Measurements from ENCODE around the gene SVIL. TPM values are rescaled to one million over a fixed set of nuclear protein-coding genes. Genes with fewer than 3 reads are reported as not detected.
"Not testable (repeated sequence)": the region's sequence is repeated elsewhere in the genome, so short reads cannot be mapped to it uniquely, and the experiment has no call there.

Gene SVIL
- total and polyA plus RNA-seq, 4 donors = 3.1 to 26.0 (median 9.4) TPM

DNA sequence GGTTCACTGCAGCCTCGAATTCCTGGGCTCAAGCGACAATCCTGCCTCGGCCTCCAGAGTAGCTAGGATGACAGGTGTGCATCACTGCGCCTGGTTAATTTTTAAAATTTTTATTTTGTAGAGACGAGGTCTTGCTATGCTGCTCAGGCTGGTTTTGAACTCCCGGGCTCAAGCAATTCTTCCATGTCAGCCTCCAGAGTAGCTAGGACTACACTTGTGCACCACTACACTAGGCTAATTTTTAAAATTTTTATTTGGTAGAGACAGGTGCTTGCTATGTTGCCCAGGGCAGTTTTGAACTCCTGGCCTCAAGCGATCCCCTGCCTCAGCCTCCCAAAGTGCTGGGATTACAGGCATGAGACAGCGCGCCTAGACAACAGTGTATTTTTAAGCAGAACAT, 120.5 kb downstream of the SVIL start:
- H3K36me3 ChIP-seq (ENCODE audit: control insufficient read depth in 4 of 4, insufficient read depth in 3 of 4, low read depth in 1 of 4, low read length in 3 of 4) = peaks cover 0 to 16% (median 6%) of the 10 kb centered on the region in 4 donors
- H3K27me3 ChIP-seq (ENCODE audit: control insufficient read depth in 4 of 4, insufficient read depth in 4 of 4, low read length in 3 of 4) = no peaks in the 10 kb centered on the region
- H3K27ac ChIP-seq (ENCODE audit: low read depth in 1 of 2, low read length in 2 of 2) = no peak overlapping the region

DNA sequence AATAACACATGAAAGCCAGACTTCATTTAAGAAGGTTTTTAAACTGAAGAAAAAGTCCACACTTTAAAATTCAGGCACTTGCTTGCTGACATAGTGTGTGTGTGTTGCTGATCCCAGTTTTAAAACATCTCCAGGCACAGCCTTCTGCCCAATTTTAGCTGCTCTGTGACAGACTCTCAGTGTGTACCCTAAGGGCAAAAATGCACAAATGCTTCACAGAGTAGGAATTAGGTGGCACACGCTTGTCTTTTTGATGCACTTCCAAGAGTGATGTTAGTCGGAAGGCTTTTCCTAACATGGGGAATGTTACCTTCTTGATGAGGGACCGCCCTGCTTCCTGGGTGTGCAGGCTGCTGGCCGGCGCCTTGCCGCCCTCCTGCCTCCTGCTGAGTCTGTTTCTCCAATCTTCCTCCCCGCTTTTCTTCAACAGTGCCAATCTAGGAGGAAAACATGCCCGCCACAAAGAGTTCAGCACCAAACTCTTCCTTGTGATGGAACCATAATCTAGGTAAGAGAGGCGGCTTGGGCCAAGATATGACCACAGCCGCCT, 122.3 kb downstream of the SVIL start:
- Histone ChIP-seq H3K27ac (ENCODE audit: low read depth in 1 of 2, low read length in 2 of 2) (no peak overlapping the region), H3K9ac (ENCODE audit: low read depth in 1 of 2, low read length in 2 of 2) (no peak overlapping the region), H3K4me1 (ENCODE audit: control insufficient read depth in 4 of 4, insufficient read depth in 4 of 4, low read length in 3 of 4) (no peaks in the 10 kb centered on the region), H3K4me3 (ENCODE audit: low read depth in 1 of 3, low read length in 3 of 3) (no peak overlapping the region), H3K27me3 (ENCODE audit: control insufficient read depth in 4 of 4, insufficient read depth in 4 of 4, low read length in 3 of 4) (no peaks in the 10 kb centered on the region), H3K36me3 (ENCODE audit: control insufficient read depth in 4 of 4, insufficient read depth in 3 of 4, low read depth in 1 of 4, low read length in 3 of 4) (peaks cover 0 to 10% (median 5%) of the 10 kb centered on the region in 4 donors), H3K9me3 (ENCODE audit: control insufficient read depth in 4 of 4, low read length in 3 of 4) (no peaks in the 10 kb centered on the region)
- TF ChIP-seq YY1 (IDR thresholded peaks at IDR 0.05) = no peak
- TF ChIP-seq, protein P1, sequence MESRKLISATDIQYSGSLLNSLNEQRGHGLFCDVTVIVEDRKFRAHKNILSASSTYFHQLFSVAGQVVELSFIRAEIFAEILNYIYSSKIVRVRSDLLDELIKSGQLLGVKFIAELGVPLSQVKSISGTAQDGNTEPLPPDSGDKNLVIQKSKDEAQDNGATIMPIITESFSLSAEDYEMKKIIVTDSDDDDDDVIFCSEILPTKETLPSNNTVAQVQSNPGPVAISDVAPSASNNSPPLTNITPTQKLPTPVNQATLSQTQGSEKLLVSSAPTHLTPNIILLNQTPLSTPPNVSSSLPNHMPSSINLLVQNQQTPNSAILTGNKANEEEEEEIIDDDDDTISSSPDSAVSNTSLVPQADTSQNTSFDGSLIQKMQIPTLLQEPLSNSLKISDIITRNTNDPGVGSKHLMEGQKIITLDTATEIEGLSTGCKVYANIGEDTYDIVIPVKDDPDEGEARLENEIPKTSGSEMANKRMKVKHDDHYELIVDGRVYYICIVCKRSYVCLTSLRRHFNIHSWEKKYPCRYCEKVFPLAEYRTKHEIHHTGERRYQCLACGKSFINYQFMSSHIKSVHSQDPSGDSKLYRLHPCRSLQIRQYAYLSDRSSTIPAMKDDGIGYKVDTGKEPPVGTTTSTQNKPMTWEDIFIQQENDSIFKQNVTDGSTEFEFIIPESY (IDR thresholded peaks at IDR 0.05) = no peak
- TF ChIP-seq TAF1 (conservative IDR thresholded peaks at IDR 0.05) = no peak
- no peak for TF ChIP-seq GABPA (IDR thresholded peaks at IDR 0.05 in 1 of 2, conservative IDR thresholded peaks at IDR 0.05 in 1 of 2)
- TF ChIP-seq NR2F2 (IDR thresholded peaks at IDR 0.05) = no peak
- TF ChIP-seq SP1 (IDR thresholded peaks at IDR 0.05) = no peak
- TF ChIP-seq, protein P2, sequence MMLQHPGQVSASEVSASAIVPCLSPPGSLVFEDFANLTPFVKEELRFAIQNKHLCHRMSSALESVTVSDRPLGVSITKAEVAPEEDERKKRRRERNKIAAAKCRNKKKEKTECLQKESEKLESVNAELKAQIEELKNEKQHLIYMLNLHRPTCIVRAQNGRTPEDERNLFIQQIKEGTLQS (IDR thresholded peaks at IDR 0.05) = no peak
- TF ChIP-seq, protein P3, sequence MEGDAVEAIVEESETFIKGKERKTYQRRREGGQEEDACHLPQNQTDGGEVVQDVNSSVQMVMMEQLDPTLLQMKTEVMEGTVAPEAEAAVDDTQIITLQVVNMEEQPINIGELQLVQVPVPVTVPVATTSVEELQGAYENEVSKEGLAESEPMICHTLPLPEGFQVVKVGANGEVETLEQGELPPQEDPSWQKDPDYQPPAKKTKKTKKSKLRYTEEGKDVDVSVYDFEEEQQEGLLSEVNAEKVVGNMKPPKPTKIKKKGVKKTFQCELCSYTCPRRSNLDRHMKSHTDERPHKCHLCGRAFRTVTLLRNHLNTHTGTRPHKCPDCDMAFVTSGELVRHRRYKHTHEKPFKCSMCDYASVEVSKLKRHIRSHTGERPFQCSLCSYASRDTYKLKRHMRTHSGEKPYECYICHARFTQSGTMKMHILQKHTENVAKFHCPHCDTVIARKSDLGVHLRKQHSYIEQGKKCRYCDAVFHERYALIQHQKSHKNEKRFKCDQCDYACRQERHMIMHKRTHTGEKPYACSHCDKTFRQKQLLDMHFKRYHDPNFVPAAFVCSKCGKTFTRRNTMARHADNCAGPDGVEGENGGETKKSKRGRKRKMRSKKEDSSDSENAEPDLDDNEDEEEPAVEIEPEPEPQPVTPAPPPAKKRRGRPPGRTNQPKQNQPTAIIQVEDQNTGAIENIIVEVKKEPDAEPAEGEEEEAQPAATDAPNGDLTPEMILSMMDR (IDR thresholded peaks at IDR 0.05; ENCODE audit: low read depth, low read length, missing input control) = no peak
- TF ChIP-seq HNF4G (IDR thresholded peaks at IDR 0.05) = no peak
- no peak for TF ChIP-seq RAD21 (IDR thresholded peaks at IDR 0.05)
- no peak for TF ChIP-seq FOXA2 (IDR thresholded peaks at IDR 0.05)
- TF ChIP-seq, protein P4, sequence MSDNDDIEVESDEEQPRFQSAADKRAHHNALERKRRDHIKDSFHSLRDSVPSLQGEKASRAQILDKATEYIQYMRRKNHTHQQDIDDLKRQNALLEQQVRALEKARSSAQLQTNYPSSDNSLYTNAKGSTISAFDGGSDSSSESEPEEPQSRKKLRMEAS (IDR thresholded peaks at IDR 0.05) = no peak
- no peak for TF ChIP-seq EGR1 (IDR thresholded peaks at IDR 0.05; ENCODE audit: low read depth in 2 of 2)
- TF ChIP-seq, protein P5, sequence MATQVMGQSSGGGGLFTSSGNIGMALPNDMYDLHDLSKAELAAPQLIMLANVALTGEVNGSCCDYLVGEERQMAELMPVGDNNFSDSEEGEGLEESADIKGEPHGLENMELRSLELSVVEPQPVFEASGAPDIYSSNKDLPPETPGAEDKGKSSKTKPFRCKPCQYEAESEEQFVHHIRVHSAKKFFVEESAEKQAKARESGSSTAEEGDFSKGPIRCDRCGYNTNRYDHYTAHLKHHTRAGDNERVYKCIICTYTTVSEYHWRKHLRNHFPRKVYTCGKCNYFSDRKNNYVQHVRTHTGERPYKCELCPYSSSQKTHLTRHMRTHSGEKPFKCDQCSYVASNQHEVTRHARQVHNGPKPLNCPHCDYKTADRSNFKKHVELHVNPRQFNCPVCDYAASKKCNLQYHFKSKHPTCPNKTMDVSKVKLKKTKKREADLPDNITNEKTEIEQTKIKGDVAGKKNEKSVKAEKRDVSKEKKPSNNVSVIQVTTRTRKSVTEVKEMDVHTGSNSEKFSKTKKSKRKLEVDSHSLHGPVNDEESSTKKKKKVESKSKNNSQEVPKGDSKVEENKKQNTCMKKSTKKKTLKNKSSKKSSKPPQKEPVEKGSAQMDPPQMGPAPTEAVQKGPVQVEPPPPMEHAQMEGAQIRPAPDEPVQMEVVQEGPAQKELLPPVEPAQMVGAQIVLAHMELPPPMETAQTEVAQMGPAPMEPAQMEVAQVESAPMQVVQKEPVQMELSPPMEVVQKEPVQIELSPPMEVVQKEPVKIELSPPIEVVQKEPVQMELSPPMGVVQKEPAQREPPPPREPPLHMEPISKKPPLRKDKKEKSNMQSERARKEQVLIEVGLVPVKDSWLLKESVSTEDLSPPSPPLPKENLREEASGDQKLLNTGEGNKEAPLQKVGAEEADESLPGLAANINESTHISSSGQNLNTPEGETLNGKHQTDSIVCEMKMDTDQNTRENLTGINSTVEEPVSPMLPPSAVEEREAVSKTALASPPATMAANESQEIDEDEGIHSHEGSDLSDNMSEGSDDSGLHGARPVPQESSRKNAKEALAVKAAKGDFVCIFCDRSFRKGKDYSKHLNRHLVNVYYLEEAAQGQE (IDR thresholded peaks at IDR 0.05) = no peak
- no peak for DNase-seq (ENCODE audit: low spot score)
- WGBS = 97% methylated on average over 10 of the region's 10 CpGs

More for the DNA sequence above, 120.5 kb downstream of the SVIL start:
- H3K9ac ChIP-seq (ENCODE audit: low read depth in 1 of 2, low read length in 2 of 2) = no peak overlapping the region
- H3K4me1 ChIP-seq (ENCODE audit: control insufficient read depth in 4 of 4, insufficient read depth in 4 of 4, low read length in 3 of 4) = no peaks in the 10 kb centered on the region
- TF ChIP-seq FOXA2 (IDR thresholded peaks at IDR 0.05) (no peak), NR2F2 (IDR thresholded peaks at IDR 0.05) (no peak), GABPA (IDR thresholded peaks at IDR 0.05 in 1 of 2, conservative IDR thresholded peaks at IDR 0.05 in 1 of 2) (no peak), FOXA1 (IDR thresholded peaks at IDR 0.05) (no peak)
- TF ChIP-seq, protein P4 (IDR thresholded peaks at IDR 0.05) = no peak
- 91% methylated on average over 9 of the region's 9 CpGs for WGBS
- no peaks in the 10 kb centered on the region for H3K9me3 ChIP-seq (ENCODE audit: control insufficient read depth in 4 of 4, low read length in 3 of 4)
- H3K4me3 ChIP-seq (ENCODE audit: low read depth in 1 of 3, low read length in 3 of 3) = no peak overlapping the region
- no peak for DNase-seq (ENCODE audit: low spot score)

DNA sequence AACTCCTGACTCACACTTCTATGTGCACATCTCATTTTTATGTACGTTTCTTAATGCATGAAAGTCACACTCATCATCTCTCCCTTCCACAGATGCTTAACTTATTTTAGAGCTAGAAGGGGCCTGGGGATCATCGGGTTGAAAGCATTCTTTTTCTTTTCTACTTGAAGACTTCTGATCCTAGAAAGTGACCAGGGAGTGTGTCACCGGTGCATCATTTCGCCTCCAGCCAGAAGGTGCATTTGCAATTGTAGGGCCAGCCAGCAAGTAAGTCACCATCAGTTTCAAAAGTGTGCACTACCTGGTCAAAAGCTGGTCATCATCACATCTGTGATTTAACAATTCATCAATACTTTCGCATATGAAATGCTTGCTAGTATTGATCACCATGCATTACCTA, 123.0 kb downstream of the SVIL start:
- WGBS = 94% methylated on average over 5 of the region's 5 CpGs
- H3K9ac ChIP-seq (ENCODE audit: low read depth in 1 of 2, low read length in 2 of 2); DNase-seq (ENCODE audit: low spot score); H3K9me3 ChIP-seq (ENCODE audit: control insufficient read depth in 4 of 4, low read length in 3 of 4); H3K4me3 ChIP-seq (ENCODE audit: low read depth in 1 of 3, low read length in 3 of 3); H3K4me1 ChIP-seq (ENCODE audit: control insufficient read depth in 4 of 4, insufficient read depth in 4 of 4, low read length in 3 of 4); H3K27ac ChIP-seq (ENCODE audit: low read depth in 1 of 2, low read length in 2 of 2); H3K27me3 ChIP-seq (ENCODE audit: control insufficient read depth in 4 of 4, insufficient read depth in 4 of 4, low read length in 3 of 4): not testable (repeated sequence)
- H3K36me3 ChIP-seq (ENCODE audit: control insufficient read depth in 4 of 4, insufficient read depth in 3 of 4, low read depth in 1 of 4, low read length in 3 of 4) = peaks cover 0 to 10% (median 6%) of the 10 kb centered on the region in 4 donors
